GM23338 (cell line): Measurements from ENCODE around the gene FCER1G.
"Not testable (repeated sequence)": the region's sequence is repeated elsewhere in the genome, so short reads cannot be mapped to it uniquely, and the experiment has no call there.

Source experiments
- EZH2 ChIP-seq: fragments of 200-600 bp; sonication (generic); IDR thresholded peaks from one replicate; pipeline ENCODE4 v1.8.0; 2017; ENCODE audit warnings: antibody characterized with exemption, mild to moderate bottlenecking, low read depth; ENCODE audit not compliant: unreplicated experiment
- EZH2phosphoT487 ChIP-seq: fragments of 200-600 bp; sonication (generic); IDR thresholded peaks from one replicate; pipeline ENCODE4 v1.8.1; 2018; ENCODE audit warnings: antibody characterized with exemption; ENCODE audit not compliant: unreplicated experiment
- JUNB ChIP-seq: IDR thresholded peaks from one replicate; pipeline ENCODE4 v1.6.1; 2016; ENCODE audit warnings: antibody characterized with exemption; ENCODE audit not compliant: unreplicated experiment
- POLR2AphosphoS5 ChIP-seq: IDR thresholded peaks from 2 replicates; pipeline ENCODE4 v1.6.1; 2016; ENCODE audit warnings: antibody characterized with exemption, low read depth
- ZNF331 ChIP-seq: fragments of 250-450 bp; sonication (Bioruptor Pico); IDR thresholded peaks from 2 replicates; pipeline ENCODE4 v1.5.0; 2020; ENCODE audit warnings: low read depth, mild to moderate bottlenecking, moderate library complexity
- TF ChIP-seq, protein P1 (sequence below), 2 experiments: fragments of 200-600 bp in 1 of 2; sonication (generic) in 1 of 2; conservative IDR thresholded peaks; 2 replicates each; pipeline versions ENCODE4 v1.5.1 to v1.6.1; 2016 to 2017; ENCODE audit warnings: antibody characterized with exemption in 2 of 2, low read depth in 2 of 2, mild to moderate bottlenecking in 2 of 2, moderate library complexity in 1 of 2
- TF ChIP-seq, protein P2 (sequence below): IDR thresholded peaks from one replicate; pipeline ENCODE4 v1.6.1; 2018; ENCODE audit warnings: antibody characterized with exemption; ENCODE audit not compliant: unreplicated experiment
- TF ChIP-seq, protein P3 (sequence below): IDR thresholded peaks from 2 replicates; pipeline ENCODE4 v1.6.1; 2016; ENCODE audit warnings: antibody characterized with exemption

DNA sequence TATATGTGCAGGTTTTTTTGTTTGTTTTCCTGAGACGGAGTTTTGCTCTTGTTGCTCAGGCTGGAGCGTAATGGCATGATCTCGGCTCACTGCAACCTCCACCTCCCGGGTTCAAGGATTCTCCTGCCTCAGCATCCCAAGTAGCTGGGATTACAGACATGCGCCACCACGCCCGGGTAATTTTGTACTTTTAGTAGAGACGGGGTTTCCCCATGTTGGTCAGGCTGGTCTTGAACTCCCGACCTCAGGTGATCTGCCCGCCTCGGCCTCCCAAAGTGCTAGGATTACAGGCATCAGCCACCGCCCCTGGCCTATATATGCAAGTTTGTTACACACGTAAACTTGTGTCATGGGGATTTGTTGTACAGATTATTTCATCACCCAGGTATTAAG lies 9.6 kb downstream of the FCER1G start:
- not testable (repeated sequence) for TF ChIP-seq EZH2; POLR2AphosphoS5; EZH2phosphoT487; JUNB; ZNF331 (CRISPR knock-in tag)
- TF ChIP-seq, protein P1, sequence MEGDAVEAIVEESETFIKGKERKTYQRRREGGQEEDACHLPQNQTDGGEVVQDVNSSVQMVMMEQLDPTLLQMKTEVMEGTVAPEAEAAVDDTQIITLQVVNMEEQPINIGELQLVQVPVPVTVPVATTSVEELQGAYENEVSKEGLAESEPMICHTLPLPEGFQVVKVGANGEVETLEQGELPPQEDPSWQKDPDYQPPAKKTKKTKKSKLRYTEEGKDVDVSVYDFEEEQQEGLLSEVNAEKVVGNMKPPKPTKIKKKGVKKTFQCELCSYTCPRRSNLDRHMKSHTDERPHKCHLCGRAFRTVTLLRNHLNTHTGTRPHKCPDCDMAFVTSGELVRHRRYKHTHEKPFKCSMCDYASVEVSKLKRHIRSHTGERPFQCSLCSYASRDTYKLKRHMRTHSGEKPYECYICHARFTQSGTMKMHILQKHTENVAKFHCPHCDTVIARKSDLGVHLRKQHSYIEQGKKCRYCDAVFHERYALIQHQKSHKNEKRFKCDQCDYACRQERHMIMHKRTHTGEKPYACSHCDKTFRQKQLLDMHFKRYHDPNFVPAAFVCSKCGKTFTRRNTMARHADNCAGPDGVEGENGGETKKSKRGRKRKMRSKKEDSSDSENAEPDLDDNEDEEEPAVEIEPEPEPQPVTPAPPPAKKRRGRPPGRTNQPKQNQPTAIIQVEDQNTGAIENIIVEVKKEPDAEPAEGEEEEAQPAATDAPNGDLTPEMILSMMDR (conservative IDR thresholded peaks at IDR 0.05; ENCODE audit: low read depth in 2 of 2): not testable (repeated sequence)
- TF ChIP-seq, protein P2, sequence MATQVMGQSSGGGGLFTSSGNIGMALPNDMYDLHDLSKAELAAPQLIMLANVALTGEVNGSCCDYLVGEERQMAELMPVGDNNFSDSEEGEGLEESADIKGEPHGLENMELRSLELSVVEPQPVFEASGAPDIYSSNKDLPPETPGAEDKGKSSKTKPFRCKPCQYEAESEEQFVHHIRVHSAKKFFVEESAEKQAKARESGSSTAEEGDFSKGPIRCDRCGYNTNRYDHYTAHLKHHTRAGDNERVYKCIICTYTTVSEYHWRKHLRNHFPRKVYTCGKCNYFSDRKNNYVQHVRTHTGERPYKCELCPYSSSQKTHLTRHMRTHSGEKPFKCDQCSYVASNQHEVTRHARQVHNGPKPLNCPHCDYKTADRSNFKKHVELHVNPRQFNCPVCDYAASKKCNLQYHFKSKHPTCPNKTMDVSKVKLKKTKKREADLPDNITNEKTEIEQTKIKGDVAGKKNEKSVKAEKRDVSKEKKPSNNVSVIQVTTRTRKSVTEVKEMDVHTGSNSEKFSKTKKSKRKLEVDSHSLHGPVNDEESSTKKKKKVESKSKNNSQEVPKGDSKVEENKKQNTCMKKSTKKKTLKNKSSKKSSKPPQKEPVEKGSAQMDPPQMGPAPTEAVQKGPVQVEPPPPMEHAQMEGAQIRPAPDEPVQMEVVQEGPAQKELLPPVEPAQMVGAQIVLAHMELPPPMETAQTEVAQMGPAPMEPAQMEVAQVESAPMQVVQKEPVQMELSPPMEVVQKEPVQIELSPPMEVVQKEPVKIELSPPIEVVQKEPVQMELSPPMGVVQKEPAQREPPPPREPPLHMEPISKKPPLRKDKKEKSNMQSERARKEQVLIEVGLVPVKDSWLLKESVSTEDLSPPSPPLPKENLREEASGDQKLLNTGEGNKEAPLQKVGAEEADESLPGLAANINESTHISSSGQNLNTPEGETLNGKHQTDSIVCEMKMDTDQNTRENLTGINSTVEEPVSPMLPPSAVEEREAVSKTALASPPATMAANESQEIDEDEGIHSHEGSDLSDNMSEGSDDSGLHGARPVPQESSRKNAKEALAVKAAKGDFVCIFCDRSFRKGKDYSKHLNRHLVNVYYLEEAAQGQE: not testable (repeated sequence)
- TF ChIP-seq, protein P3, sequence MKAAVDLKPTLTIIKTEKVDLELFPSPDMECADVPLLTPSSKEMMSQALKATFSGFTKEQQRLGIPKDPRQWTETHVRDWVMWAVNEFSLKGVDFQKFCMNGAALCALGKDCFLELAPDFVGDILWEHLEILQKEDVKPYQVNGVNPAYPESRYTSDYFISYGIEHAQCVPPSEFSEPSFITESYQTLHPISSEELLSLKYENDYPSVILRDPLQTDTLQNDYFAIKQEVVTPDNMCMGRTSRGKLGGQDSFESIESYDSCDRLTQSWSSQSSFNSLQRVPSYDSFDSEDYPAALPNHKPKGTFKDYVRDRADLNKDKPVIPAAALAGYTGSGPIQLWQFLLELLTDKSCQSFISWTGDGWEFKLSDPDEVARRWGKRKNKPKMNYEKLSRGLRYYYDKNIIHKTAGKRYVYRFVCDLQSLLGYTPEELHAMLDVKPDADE: not testable (repeated sequence)
